ENCODE measurements around the gene METTL25B. TPM values are rescaled to one million over a fixed set of nuclear protein-coding genes. Genes with fewer than 3 reads are reported as not detected.

The METTL25B gene
- total RNA-seq, 1 donor, result 8.3 TPM

- Histone ChIP-seq H3K9me3 (ENCODE audit: low read depth, low read length) (no peaks in the 10 kb centered on the region), H4K20me1 (ENCODE audit: insufficient read depth, low read length) (peaks cover 65% of the 10 kb centered on the region), H3K4me1 (ENCODE audit: insufficient read depth, low read length) (peaks cover 3% of the 10 kb centered on the region), H2AFZ (ENCODE audit: low read length) (no peak overlapping the region), H3K4me2 (ENCODE audit: insufficient read depth, low read length) (no peak overlapping the region), H3K27ac (ENCODE audit: low read depth, low read length) (no peak overlapping the region), H3K27me3 (ENCODE audit: insufficient read depth, low read length) (no peaks in the 10 kb centered on the region), H3K79me2 (ENCODE audit: insufficient read depth, low read length) (peaks cover 88% of the 10 kb centered on the region), H3K36me3 (ENCODE audit: insufficient read depth, low read length) (peaks cover under 1% of the 10 kb centered on the region), H3K4me3 (ENCODE audit: insufficient read depth, low read length) (no peak overlapping the region)
- TF ChIP-seq CTCF (IDR thresholded peaks at IDR 0.05; ENCODE audit: extremely low read depth, low read depth, low read length), result no peak
- DNase-seq (ENCODE audit: insufficient read length, low spot score, missing footprints), result no peak
These were observed 47.5 kb downstream of the METTL25B start for GRCh38 chr1:156775799-156776198.

- H3K9me3 ChIP-seq (ENCODE audit: low read depth, low read length), result no peaks in the 10 kb centered on the region
- peaks cover 71% of the 10 kb centered on the region for H4K20me1 ChIP-seq (ENCODE audit: insufficient read depth, low read length)
- no peak for TF ChIP-seq CTCF (IDR thresholded peaks at IDR 0.05; ENCODE audit: extremely low read depth, low read depth, low read length)
- H3K4me1 ChIP-seq (ENCODE audit: insufficient read depth, low read length), result peaks cover 14% of the 10 kb centered on the region
- H2AFZ ChIP-seq (ENCODE audit: low read length), result no peak overlapping the region
- peaks cover 4% of the 10 kb centered on the region for H3K36me3 ChIP-seq (ENCODE audit: insufficient read depth, low read length)
- H3K4me2 ChIP-seq (ENCODE audit: insufficient read depth, low read length), result no peak overlapping the region
- peaks cover 86% of the 10 kb centered on the region for H3K79me2 ChIP-seq (ENCODE audit: insufficient read depth, low read length)
- H3K27me3 ChIP-seq (ENCODE audit: insufficient read depth, low read length), result no peaks in the 10 kb centered on the region
- no peak overlapping the region for H3K27ac ChIP-seq (ENCODE audit: low read depth, low read length)
- H3K4me3 ChIP-seq (ENCODE audit: insufficient read depth, low read length), result no peak overlapping the region
- no peak for DNase-seq (ENCODE audit: insufficient read length, low spot score, missing footprints)
These were observed 48.7 kb downstream of the METTL25B start for GRCh38 chr1:156776942-156777341.

DNA sequence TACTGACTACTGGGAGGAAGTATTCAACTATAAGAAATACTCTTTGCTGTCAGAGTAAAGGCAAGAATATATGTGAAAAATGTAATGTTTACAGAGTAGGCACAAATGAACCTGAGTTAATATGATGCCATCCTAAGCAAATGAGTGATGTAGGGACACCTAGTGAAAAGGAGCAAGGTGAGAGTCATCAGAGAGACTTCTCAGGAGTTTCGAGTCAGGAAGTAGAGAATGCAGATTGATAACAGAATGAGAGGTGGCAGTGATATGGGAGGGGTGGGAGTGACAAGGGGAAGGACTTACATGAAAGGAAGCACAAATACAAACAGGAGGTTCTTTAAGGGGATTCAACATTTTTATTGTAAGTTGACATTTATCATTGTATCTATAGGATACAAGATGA lies 49.3 kb downstream of the METTL25B start:
- H4K20me1 ChIP-seq (ENCODE audit: insufficient read depth, low read length), result peaks cover 71% of the 10 kb centered on the region
- peaks cover 16% of the 10 kb centered on the region for H3K4me1 ChIP-seq (ENCODE audit: insufficient read depth, low read length)
- H2AFZ ChIP-seq (ENCODE audit: low read length), result no peak overlapping the region
- TF ChIP-seq CTCF (IDR thresholded peaks at IDR 0.05; ENCODE audit: extremely low read depth, low read depth, low read length), result no peak
- peaks cover 10% of the 10 kb centered on the region for H3K36me3 ChIP-seq (ENCODE audit: insufficient read depth, low read length)
- H3K27ac ChIP-seq (ENCODE audit: low read depth, low read length), result no peak overlapping the region
- H3K79me2 ChIP-seq (ENCODE audit: insufficient read depth, low read length), result peaks cover 86% of the 10 kb centered on the region
- no peak overlapping the region for H3K4me3 ChIP-seq (ENCODE audit: insufficient read depth, low read length)
- no peaks in the 10 kb centered on the region for H3K9me3 ChIP-seq (ENCODE audit: low read depth, low read length)
- H3K4me2 ChIP-seq (ENCODE audit: insufficient read depth, low read length), result no peak overlapping the region
- no peak for DNase-seq (ENCODE audit: insufficient read length, low spot score, missing footprints)
- H3K27me3 ChIP-seq (ENCODE audit: insufficient read depth, low read length), result no peaks in the 10 kb centered on the region

DNA sequence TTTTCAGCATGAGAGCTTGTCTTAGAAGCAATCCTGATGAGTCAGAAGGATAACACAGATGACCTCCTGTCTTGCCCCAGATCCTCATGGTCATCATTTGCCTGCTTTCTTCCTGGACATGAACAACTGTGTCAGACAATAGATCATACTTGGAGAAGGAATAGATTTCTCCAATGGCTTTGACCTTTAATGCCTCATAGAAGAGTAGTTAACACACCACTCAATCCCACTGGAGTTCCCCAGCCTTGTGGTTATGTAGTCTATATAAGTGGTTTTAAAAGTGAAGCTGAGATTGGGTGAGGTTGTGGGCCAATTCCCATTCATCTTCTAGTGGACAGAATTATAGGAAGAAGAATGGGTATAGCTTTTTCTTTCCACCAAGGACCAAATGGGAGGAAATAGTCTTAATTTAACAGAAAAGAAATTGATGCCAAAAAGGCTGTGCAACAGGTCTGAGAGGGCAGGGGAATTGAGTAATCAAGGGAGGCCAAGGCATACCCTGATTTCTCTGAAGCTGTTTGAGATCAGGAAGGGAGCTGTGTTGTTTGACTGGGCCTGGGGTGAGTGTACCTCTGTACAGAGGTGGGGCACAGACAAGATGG lies 53.4 kb downstream of the METTL25B start:
- peak; percentile 72 for DNase-seq (ENCODE audit: insufficient read length, low spot score, missing footprints)
- H3K4me2 ChIP-seq (ENCODE audit: insufficient read depth, low read length), result peak overlapping the region; percentile 11
- no peaks in the 10 kb centered on the region for H3K27me3 ChIP-seq (ENCODE audit: insufficient read depth, low read length)
- peak overlapping the region; percentile 69 for H3K27ac ChIP-seq (ENCODE audit: low read depth, low read length)
- peaks cover 36% of the 10 kb centered on the region for H3K36me3 ChIP-seq (ENCODE audit: insufficient read depth, low read length)
- H4K20me1 ChIP-seq (ENCODE audit: insufficient read depth, low read length), result peaks cover 56% of the 10 kb centered on the region
- H3K9me3 ChIP-seq (ENCODE audit: low read depth, low read length), result no peaks in the 10 kb centered on the region
- H2AFZ ChIP-seq (ENCODE audit: low read length), result no peak overlapping the region
- H3K4me1 ChIP-seq (ENCODE audit: insufficient read depth, low read length), result peaks cover 16% of the 10 kb centered on the region
- no peak for TF ChIP-seq CTCF (IDR thresholded peaks at IDR 0.05; ENCODE audit: extremely low read depth, low read depth, low read length)
- peaks cover 81% of the 10 kb centered on the region for H3K79me2 ChIP-seq (ENCODE audit: insufficient read depth, low read length)
- H3K4me3 ChIP-seq (ENCODE audit: insufficient read depth, low read length), result no peak overlapping the region

Data from osteoblast (primary cell).